Right renal cortex interstitium (tissue), 3 donors: ENCODE measurements around the gene PDPK1. TPM values are rescaled to one million over a fixed set of nuclear protein-coding genes. Genes with fewer than 3 reads are reported as not detected.

Experiments
- DNase-seq, 3 donors: peaks; one replicate each; pipeline ENCODE4 v3.0.0-alpha.2; 2013; ENCODE audit warnings: low read depth in 3 of 3, low spot score in 2 of 3
- polyA plus RNA-seq, 3 donors: library from polyadenylated mRNA; unstranded; fragments of 120-200 nt; gene quantifications; one replicate each; pipeline ENCODE4 v1.2.1, GENCODE V29; 2013; ENCODE audit not compliant: insufficient read length in 3 of 3

The PDPK1 gene
- polyA plus RNA-seq, 3 donors: 49.6 to 60.8 (median 51.2) TPM

DNA sequence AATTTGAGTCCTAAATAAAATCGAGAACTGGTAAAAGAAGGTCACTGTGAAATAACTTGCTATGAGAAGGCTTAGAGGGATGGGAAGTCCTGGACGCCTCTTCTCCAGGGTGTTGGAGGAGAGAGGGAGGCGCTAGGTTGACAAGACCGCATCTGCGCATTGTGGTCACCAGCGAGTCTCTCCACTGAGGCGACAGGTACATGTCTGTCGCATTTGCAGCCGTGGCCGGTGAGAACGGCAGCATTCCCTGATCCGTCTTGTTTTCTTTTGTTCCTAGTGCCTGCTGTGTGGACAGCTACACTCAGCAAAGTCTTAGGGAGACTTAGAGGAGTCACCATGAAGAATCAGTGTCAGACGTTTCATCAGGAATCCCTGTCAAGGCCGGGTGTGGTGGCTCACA lies 32.1 kb upstream of the PDPK1 start:
- no peak for DNase-seq

DNA sequence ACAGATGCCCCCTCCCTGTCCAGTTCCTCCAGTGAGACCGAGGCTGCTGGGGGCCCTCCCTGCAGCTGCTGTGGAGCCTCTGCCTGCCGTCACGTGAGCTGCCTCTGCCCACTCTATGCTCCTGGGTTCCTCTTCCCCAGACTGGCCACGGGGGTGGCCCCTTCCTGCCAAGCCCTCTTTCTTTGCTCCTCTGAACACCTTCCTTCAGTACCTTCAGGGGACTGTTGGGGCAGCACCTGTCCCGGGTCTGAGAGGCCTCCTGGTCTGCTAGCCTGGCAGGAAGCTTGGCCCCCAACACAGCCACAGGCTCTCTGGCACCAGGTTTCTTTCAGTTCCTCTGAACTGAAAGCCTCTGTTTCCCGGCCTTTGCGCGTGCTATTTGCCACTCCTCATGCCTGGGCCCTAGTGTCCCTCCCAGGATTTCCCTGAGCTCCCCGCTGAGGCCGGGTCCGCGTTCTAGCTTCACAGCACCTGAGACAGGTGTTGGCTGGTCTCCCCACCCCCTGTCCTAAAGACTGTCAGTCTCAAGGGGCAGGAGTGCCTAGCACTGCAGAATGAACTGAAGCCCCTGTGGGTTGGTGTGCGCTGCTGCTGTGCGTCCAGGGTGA lies 30.7 kb upstream of the PDPK1 start:
- DNase-seq: no peak

DNA sequence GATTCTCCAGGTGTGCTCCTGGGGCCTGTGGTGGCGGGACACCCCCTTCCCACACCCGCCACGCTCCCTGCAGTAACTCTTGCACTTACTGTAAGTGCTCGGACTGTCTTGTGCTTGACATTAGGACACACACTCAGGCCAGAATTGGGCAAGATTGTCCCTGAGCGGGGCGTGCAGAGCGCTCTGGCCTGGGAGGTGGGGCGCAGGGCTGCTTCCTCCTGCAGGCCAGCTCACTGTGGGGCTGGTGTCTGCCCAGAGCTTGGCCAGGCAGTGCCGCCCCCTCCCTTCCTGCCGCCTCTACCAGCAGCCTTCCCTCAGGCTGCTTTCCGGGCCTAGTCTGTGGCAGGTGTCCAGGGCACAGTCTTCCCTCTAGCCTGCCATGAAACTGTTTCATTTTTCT lies 30.2 kb upstream of the PDPK1 start:
- no peak for DNase-seq

DNA sequence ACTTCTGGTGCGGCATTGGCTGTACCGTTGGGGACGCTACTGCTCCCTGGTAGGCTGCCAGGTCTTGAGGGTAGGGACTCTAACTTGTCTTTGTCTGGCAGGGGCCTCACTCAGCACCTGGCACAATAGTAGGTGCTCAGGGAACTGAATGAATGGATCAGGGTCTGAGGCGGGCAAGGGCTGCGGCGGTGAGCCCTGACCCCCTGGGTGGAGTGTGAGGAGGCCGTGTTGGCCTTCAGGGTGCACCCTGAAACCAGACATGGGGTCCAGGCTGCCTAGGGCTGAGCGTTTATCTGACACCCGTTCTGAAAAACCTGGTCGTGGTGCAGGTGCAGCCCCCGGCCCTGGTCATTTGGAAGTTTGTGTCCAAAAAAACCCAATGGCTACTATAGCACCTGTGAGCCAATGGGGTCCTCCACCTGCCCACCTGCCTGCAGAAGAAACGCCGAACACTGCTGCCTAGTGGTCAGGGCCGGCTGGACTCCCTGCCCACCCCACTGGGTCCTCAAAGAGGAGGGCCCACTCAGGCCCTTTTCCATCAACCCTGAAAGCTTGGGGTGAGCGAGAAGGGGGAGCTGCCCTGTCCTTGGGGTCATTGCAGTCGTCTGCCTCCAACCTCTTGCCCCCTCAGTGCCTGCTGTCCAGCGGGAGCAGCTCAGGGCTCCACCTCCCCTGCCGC lies 29.0 kb upstream of the PDPK1 start:
- DNase-seq: no peak

DNA sequence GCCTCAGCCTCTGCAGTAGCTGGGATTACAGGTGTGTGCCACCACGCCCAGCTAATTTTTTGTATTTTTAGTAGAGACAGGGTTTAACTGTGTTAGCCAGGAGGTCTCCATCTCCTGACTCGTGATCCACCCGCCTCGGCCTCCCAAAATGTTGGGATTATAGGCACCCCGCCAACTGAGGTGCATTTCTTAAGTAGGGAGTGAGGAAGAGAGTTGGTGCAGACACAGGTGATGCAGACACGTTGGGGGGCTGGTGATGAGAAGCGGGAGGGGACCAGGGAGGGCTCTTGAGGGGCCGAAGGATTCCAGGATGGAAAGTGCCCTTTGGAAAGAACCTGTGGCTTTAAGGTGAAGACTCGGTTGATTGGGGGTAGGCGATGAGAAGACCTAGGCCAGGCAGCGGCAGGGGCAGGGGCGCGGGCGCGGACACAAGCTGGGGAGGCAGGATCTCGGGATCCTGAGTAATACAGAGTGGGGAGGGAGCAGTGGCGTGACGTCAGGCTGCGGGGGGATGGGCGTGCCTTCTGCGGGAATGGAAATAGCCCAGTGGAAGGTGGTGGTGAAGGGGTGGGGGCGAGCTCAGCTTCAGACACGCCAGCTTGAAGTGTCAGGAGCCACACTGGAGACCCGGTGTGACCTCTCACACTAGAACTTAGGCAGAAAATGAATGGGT lies 26.6 kb upstream of the PDPK1 start:
- no peak for DNase-seq

DNA sequence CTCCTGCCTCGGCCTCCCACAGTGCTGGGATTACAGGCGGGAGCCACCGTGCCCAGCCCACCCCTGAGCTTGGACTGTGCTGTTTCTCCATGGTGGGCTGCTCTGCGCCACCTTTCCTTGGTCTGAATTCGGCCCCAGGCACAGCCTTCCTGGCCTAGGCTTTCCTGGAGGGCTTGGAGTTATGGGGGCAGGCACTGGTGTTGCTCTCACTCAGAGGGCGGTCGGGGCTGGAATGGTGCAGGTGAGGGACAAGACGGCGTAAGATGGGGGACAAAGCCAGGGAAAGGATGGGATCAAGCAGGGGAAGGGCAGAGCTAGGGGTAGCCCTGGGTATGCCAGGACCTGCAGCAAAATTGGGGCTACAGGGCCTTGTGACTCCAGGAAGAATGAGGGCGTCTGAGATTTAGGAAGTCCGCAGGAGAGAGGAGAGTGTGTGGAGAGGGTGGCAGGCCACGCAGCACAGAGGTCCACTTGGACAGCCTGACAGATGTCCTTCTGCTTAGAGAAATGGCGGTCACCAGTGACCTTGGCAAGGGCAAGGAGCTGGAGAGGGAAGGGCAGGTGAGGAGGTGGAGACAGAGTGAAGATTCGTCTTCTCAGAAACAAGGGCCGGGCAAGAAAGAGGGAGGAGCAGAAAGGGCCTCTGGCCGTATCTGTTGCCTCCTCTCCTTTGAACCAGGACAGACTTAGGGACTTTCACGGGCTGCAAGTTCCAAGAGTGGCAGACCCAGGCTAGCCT lies 25.7 kb upstream of the PDPK1 start:
- no peak for DNase-seq

DNA sequence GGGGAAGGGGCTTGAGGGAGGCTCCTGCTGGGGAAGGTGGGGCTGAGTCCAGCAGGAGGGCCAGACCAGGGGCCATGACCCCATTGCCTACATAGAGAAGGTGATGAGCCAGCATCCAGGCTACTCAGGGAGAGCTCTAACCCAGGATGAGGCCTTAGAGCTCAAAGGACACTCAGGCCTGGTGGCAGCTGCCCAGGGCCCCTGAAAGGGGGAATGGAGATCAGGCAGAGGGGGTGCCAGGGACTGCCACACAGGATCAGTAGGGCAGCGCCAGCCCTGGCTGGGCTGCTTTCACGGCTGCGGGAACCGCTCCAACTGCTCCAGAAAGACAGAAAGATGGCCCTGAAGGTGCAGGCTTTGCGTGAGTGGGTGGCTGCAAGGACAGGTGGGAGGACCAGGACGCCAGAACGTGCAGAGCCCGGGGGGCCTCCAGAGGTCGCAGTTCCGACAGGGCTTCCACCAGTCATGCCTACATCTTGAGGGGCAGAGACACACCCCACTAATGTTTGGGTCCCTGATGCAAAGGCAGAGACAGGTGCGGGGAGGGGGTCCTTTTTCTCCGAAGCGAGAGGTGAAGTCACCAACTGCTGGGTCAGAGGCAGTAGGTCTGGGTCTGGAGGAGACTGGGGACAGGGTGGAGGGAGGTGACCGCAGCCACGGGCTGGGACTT lies 25.0 kb upstream of the PDPK1 start:
- DNase-seq: no peak

DNA sequence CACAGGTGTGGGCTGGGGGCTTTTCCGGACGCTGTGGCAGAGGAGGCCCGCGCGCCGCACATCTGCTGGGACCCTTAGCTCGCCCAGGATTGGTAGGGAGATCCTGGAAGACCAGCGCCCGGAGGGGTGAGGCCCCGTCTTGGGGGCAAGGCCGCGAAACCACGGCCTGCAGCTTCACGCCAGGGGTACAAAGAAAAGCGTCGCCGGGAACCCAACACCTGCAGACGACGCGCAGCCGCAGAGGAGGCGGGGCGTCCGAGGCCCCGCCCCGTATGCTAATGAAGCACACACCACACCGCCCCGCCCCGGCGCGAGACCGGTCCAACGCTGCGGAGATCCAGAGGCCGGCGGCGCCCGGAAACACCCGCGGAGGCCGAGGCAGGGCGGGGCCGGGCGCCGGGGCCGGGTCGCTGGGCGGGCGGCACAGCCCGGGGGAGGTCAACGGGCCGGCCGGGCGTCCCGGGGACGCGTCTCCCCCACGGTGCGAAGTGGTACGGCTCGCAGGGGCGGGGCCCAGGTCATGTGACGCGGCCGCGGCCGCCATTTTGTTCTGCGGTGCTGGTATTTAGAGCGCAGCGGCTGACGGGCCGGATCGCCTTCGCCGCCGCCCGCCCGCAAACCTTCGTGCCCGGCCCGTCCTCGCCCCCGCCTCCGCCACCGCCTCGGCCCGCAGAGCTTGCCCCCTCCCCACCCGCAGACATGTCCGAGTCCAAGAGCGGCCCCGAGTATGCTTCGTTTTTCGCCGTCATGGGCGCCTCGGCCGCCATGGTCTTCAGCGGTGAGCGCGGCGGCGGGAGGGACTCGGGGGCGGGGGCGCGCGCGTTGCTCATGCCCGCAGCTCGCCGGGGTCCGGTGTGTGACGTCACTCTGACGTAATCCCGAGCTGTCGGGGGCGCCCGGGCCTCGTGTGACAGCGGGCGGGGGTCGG lies 24.2 kb upstream of the PDPK1 start, which contains the start of gene ATP6V0C:
TSS of gene ATP6V0C (plus strand) at position 548 of the 928 bp plus-strand sequence. CDS start at position 700, 152 bp downstream.
- peak in 1 of 3 donors; percentile 84 for DNase-seq

DNA sequence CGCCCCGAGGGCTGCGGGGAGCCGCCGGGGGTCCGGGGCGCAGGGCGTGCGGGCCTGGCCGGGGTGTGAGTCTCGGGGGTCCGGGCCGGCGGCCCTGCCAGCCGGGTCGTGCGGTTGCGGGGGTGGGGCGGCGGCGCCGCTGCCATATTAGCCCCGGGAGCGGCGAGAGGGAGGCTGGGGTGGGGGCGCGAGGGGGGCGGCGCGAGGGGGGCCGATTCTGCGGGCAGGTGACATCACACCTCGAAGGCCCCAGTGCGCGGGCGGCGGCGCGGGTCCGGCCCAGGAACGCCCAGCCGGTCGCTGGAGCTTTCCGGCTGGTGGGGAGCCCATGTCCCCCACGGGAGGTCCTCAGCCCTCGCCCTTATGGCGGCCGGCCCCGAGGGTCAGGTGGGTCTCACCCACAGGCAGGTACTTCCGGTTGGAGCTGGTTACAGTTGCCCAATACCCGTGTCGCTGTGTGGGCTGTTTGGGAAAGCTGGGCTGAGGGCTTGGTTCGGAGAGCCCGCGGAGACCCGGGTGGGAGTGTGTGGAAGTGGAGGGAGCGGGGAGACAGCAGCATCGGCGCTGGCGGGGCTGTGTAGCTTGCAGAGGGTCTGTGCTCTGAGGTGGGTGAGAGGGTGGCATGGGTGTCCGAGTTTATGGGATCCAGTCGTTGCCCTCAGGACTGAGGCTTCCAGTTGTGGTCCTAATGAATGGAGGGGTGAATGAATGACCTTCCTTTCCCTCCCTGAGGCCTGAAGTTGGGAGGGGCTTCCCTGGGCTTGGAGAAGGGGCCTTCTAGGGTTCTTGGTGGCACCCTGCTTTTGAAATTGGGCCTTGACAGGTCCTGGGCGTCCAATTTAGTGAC lies 23.3 kb upstream of the PDPK1 start:
- DNase-seq: no peak

DNA sequence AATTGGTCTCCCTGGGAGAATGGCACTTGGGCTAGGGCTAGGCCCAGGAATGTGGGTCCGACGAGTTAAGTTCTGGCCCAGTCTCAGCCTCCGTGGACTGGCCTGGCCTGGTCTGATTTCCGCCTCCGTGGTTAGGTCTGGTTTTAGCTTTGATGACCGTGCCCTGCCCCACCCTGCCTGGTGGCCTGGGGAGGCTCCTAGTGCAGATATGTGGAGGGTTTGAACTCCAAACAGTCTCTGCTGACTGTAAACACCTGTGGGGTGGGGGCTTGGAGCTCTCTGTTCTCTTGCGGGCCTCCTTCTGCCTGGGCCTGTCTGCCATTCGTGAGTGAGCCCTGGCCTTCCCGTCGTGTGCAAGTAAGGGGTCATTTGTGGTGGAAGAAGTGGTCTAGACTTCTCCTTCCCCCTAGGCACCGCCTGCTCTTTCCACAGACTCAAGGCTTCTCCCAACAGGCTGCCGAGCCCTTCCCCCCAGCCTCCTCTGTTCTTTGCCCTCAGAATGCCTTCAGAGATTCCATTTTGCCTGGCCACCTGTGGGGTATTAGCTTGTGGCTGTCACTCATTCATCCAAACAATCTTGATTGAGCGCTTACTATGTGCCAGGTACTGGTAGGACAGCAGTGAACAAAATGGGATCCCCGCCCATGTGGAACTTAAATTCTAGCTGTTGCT lies 22.5 kb upstream of the PDPK1 start:
- no peak for DNase-seq

DNA sequence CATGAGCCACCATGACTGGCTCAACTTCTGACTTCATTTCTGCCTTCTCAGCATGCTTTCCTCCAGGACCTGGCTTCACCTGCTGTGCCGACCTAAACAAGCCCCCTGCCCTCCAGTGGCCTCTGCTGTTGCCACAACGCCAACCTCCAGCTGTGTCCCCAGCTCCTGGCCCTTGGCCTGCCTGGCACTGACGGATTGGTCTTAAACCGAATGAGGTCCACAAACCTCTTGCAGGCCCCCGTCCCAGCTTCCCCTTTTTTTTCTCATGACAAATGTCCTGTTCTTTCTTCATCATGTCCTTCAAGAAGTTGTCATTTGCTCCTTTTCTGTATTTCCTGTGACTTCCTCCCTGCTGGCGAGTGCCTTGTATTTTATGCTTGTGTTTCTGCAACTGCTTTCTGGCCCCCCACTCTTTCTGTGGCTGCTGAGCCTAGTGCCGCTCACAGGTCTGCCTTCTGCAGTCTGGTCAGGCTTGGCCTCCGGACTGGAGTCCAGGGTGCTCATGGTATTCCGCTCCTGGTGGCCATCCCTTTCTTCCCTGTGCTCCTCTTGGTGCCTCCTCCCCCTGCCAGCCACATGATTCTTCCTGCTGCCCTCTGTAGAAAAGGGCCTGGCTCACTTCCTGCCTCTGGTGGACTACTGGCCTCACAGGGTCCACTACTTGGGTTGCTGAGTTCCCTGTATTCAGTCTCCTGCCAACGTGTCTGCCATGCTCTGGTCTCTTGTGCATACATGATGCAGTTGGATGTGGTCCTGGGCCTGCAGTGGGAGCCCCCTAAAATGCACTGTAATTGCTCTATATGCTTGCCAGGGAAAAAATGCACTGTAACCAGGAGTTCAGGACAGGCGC lies 21.2 kb upstream of the PDPK1 start:
- DNase-seq: no peak

DNA sequence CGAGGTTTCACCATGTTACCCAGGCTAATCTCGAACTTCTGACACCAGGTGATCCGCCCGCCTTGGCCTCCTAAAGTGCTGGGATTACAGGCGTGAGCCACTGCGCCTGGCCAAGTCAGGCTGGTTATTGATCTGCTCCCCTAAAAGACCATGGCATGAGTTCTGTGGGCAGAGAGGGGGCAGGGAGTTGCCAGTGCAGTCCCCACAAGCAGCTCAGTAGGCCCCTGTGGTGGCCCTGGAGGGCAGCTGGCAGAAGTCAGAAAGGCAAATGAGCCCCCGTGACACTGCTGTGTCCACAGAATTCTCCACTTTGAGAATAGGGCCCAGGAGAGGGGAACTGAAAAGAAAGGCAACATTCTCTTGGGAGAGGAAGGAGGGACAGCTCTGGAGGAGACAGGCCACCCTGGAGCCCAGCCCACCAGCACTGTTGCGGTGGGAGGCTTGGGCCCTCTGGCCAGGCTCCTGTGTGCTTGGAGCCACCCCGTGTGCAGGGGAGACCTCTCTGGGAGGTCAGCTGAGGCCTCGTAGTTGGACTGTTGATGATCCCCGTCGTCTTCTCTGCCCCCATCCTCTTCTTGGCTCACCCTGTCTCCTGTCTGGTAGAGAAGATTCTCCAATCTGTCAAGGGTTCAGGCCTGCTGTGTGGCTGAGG lies 19.7 kb upstream of the PDPK1 start:
- no peak for DNase-seq

DNA sequence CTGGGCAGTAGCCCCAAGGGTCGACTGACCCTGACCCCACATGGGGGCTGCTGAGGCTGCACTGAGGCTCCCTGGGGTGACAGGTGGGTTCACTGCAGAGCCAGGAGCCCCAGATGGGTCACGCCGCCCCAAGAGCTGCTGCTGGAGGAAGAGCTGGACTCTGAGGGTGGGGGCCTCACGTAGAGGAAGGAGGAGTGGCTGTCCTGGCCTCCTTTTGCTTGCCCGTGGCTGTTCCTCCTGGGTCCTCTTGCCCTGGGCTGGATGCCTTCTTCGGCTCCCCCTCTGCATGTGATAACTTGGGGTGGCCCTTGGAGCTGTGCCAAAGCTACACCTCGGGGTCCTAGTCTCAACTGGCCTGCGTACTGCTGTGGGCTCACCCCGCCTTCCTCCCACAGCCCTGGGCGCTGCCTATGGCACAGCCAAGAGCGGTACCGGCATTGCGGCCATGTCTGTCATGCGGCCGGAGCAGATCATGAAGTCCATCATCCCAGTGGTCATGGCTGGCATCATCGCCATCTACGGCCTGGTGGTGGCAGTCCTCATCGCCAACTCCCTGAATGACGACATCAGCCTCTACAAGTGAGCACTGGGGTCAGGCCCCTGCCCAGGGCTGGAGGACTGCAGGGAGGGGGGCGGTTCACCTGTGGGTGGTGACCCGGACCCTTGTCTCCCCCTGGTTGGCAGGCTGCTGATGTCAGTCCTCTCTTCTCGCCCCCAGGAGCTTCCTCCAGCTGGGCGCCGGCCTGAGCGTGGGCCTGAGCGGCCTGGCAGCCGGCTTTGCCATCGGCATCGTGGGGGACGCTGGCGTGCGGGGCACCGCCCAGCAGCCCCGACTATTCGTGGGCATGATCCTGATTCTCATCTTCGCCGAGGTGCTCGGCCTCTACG lies 18.8 kb upstream of the PDPK1 start:
- no peak for DNase-seq

DNA sequence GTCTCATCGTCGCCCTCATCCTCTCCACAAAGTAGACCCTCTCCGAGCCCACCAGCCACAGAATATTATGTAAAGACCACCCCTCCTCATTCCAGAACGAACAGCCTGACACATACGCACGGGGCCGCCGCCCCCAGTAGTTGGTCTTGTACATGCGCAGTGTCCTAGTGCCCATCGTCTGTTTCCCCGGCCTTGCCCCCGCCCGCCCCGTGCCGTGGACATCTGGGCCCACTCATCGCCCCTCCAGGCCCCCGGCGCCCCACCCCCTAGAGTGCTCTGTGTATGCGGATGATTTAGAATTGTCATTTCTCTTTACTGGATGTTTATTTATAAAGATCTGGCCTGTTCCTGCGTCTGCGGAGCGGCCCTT lies 18.1 kb upstream of the PDPK1 start:
- DNase-seq: no peak

DNA sequence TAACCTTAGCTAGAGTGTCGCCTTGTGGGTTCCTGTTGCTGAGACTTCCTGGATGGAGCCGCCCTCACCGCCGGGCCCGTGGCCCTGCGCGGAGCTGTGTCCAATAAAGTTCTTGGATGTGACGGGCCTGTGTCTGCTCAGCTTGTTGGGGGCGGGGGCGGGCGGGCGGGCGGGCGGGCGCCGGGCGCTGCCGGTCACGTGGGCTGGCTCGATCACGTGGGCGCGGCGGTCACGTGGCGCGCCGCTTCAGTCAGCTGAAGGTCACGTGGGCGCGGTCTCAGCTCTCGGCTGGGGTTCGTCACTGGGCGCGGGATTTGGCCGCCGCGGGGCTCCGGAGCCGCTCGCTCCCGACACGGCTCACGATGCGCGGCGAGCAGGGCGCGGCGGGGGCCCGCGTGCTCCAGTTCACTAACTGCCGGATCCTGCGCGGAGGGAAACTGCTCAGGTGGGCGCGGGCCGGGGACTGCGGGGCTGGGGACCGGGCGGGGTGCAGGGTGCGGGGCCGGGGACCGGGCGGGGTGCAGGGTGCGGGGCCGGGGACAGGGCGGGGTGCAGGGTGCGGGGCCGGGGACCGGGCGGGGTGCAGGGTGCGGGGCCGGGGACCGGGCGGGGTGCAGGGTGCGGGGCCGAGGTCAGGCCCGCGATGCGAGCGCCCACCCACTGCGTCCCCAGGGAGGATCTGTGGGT lies 17.6 kb upstream of the PDPK1 start, which contains the start of gene AMDHD2:
TSS of gene AMDHD2 (plus strand) at position 275 of the 687 bp plus-strand sequence. CDS start at position 363, 88 bp downstream.
- DNase-seq: no peak
